ENCODE measurements around the gene VCAM1.

- no peak for TF ChIP-seq POLR2A (IDR thresholded peaks at IDR 0.05)
- TF ChIP-seq CTCF (IDR thresholded peaks at IDR 0.05), result no peak
These were observed 55.9 kb downstream of the VCAM1 start for GRCh38 chr1:100775483-100775882.

Measured in esophagus squamous epithelium (tissue), 4 donors.